Fibroblast of pulmonary artery (primary cell): ENCODE data around the gene FHIT.

ENCODE experiments used
- DNase-seq: peaks from one replicate; pipeline ENCODE4 v3.0.0-alpha.2; 2010; ENCODE audit warnings: low read depth
- H3K4me3 ChIP-seq: replicated peaks from 2 replicates; pipeline ENCODE4 v1.5.1; 2011; ENCODE audit warnings: low read depth, mild to moderate bottlenecking, control low read depth, low read length, moderate library complexity
- TF ChIP-seq, protein P1 (sequence below): IDR thresholded peaks from 2 replicates; pipeline ENCODE4 v1.5.1; 2011; ENCODE audit warnings: mild to moderate bottlenecking, control low read depth, low read length, inconsistent platforms; ENCODE audit errors: missing control alignments

FHIT gene

DNA sequence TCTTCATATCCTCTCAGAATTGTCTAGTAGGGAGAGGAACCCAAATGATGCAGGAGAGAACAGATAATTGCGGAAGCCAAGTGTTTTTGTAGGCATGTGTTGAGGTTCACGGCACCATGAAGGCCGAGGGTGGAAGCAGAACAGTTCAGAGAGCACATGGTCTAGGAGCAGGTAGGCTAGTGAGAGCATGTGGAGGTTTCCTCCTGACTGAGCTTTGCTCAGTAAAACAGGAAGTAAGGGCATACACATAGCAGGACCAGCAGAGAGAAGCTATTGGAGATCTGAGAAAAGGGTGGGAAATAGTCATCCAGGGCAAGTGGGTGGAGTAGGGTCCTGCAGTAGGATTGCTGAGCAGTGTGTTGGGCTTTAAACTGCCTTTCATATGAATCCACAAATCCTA is 491.1 kb downstream of the FHIT start:
- no peak overlapping the region for H3K4me3 ChIP-seq
- TF ChIP-seq, protein P1, sequence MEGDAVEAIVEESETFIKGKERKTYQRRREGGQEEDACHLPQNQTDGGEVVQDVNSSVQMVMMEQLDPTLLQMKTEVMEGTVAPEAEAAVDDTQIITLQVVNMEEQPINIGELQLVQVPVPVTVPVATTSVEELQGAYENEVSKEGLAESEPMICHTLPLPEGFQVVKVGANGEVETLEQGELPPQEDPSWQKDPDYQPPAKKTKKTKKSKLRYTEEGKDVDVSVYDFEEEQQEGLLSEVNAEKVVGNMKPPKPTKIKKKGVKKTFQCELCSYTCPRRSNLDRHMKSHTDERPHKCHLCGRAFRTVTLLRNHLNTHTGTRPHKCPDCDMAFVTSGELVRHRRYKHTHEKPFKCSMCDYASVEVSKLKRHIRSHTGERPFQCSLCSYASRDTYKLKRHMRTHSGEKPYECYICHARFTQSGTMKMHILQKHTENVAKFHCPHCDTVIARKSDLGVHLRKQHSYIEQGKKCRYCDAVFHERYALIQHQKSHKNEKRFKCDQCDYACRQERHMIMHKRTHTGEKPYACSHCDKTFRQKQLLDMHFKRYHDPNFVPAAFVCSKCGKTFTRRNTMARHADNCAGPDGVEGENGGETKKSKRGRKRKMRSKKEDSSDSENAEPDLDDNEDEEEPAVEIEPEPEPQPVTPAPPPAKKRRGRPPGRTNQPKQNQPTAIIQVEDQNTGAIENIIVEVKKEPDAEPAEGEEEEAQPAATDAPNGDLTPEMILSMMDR = no peak
- no peak for DNase-seq

DNA sequence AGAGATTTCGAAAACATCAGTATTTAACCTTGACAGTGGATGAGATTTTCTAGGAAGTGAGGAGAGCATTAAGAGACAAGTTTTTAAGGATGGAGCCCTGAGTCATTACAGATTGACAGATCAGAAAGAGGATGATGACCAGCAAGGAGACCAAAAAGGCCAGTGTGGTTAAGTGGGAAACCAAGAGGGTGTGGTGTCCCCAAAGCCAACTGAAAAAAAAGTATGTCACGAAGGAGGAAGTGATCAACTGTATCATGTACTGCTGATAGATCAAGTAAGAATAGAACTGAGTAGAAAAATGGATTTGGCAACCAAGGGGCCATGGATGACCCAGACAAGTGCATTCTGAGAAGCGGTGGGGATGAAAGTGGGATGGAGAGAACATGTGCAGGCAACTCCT is 491.8 kb downstream of the FHIT start:
- TF ChIP-seq, protein P1 = no peak
- no peak overlapping the region for H3K4me3 ChIP-seq
- DNase-seq = no peak

DNA sequence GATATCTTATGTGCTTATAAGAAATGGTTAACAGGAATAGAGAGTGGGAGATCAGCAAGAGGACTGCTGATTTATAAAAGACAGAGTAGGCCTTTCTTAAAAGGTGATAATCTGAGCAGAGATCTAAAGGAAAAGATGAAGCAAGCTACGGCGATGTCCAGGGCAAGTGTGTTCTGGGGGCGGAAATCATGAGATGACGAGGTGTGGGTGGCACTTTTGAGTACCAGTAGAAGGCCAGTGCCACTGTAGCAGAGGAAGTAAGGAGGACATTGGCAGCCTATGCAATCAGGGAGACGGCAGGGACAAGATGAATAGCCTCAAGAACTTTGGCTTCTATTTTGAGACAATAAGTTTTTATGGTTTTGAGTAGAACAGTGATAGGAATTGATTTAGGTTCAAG is 492.4 kb downstream of the FHIT start:
- H3K4me3 ChIP-seq = no peak overlapping the region
- DNase-seq = no peak
- TF ChIP-seq, protein P1 = no peak

DNA sequence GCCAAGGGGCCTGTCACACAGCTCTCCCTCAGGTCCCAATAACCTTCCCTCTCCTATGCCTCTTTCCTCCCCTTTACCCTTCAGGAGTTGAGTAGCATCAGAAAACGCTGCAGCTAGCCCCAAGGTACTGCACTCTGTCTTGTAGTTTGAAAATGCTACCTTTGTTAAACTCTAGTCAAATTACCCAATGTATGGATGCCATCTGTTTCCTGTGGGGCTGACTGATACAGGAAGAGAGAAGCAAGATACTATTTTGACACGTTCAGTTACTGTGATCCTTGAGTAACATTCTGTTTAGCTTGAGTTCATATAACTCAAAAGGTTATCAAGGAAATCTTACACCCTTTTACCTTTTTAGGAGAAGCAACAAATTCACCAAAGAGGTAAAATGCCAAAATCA is 493.1 kb downstream of the FHIT start:
- H3K4me3 ChIP-seq = no peak overlapping the region
- no peak for DNase-seq
- TF ChIP-seq, protein P1 = no peak

DNA sequence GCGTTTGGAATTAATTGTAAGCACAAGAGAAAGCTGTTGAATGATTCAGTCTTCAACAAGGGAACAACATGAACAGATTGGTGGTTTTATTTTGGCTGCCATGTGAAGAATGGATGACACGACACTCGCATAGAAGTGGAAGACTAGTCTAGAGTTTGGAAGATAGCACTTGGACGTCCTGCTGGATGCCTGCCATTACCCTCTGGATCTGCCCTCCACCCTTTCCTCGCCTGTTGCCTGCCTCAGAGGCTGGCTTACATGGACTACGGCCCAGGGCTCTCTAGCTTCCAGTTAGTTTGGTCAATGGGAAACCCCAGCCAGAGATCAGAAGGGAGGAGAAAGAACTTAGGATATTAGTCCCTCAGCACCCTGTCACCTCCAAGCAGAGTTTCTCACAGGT is 493.5 kb downstream of the FHIT start:
- H3K4me3 ChIP-seq = no peak overlapping the region
- TF ChIP-seq, protein P1 = no peak
- no peak for DNase-seq

DNA sequence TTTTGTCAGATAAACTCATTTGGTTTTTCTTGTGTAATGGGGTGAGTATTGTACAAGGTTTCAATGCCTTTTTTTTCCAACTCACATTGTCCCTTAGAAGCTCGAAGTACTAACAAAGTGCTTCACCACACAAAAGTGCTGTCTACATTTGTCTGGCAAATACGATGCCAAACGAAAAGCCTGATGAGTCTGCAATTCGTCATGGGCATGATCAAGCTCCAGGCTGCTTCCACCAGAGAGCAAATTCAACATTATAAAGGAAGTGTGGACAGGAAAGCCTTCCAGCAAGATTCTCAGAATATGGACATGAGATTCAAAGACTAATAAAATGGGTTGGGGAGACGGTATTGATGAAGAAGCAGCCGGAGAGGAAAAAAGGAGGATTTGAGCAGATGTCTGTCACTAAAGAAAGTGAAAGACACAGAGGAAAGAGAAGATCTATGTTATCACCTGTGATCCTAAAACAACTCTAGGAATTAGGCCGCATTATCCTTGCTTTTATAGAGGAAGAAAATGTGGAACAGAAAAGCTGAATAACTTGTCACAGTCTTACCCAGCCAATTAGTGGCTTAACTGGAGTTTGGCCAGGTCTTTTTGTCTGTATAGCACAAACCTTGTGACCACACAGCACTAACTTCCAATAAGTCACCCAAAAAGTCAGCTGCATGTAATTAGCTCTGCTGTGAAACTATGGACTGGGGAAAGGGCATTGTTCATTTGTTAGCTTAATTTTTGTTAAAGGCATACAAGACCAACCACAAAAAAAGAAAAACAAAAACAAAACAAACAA is 494.8 kb downstream of the FHIT start:
- no peak for DNase-seq
- no peak overlapping the region for H3K4me3 ChIP-seq
- TF ChIP-seq, protein P1 = no peak

DNA sequence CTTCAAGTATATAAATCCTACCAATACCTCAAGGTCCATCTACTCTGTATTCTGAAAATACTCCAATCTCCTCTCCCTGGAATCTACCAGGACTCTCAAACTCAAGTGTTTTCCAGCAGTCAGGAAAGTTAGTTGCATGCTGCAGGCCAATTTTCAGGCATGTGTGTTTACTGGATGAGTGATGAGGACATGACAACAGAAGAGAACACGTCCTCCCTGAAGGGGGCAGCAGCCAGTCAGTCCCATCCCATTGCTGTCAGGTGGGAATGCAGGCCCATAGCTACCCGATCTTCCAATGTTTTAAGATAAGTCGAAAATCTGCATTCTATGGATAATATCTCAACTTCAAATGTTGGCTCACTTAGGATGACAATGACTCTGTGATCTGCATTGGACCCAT is 496.2 kb downstream of the FHIT start:
- no peak for DNase-seq
- TF ChIP-seq, protein P1 = no peak
- no peak overlapping the region for H3K4me3 ChIP-seq
